H1 (cell line): ENCODE data around the gene ARMS2. TPM values are rescaled to one million over a fixed set of nuclear protein-coding genes. Genes with fewer than 3 reads are reported as not detected.

ENCODE experiments used
- ASH2L ChIP-seq: fragments of 200-600, 300-600 bp; sonication (generic); IDR thresholded peaks from one replicate; pipeline ENCODE4 v1.7.1; 2017; ENCODE audit warnings: low read length
- BACH1 ChIP-seq: IDR thresholded peaks from 2 replicates; pipeline ENCODE4 v1.6.1; 2012; ENCODE audit warnings: low read length, improper control_type of control experiment
- BRCA1 ChIP-seq: IDR thresholded peaks from 2 replicates; pipeline ENCODE4 v1.6.1; 2012; ENCODE audit warnings: low read depth, low read length, improper control_type of control experiment
- CBX5 ChIP-seq: fragments of 300-800, 300-1000 bp; sonication (generic); IDR thresholded peaks from 2 replicates; pipeline ENCODE4 v1.7.1; 2016; ENCODE audit warnings: antibody characterized with exemption, low read length, low read depth
- JUN ChIP-seq: IDR thresholded peaks from 2 replicates; pipeline ENCODE4 v1.6.1; 2011; ENCODE audit warnings: low read depth, mild to moderate bottlenecking, improper control_type of control experiment, low read length
- KDM4A ChIP-seq: IDR thresholded peaks from one replicate; pipeline ENCODE4 v1.7.1; 2012; ENCODE audit warnings: low read depth, mild to moderate bottlenecking, moderate library complexity, low read length, inconsistent platforms; ENCODE audit not compliant: severe bottlenecking
- KDM5A ChIP-seq: fragments of 200-600 bp; IDR thresholded peaks from 2 replicates; pipeline ENCODE4 v1.7.1; 2012; ENCODE audit warnings: mild to moderate bottlenecking, low read length, inconsistent platforms, mixed read lengths
- SIN3A ChIP-seq, 2 experiments: IDR thresholded peaks in 1 of 2; conservative IDR thresholded peaks in 1 of 2; 2 replicates each; pipeline ENCODE4 v1.6.1; 2011 to 2012; ENCODE audit warnings: low read length in 2 of 2, improper control_type of control experiment in 1 of 2, low read depth in 1 of 2, mild to moderate bottlenecking in 1 of 2
- SIRT6 ChIP-seq: IDR thresholded peaks from one replicate; pipeline ENCODE4 v1.7.1; 2012; ENCODE audit warnings: low read length, inconsistent platforms
- TAF7 ChIP-seq: optimal IDR thresholded peaks from 2 replicates; pipeline ENCODE3; 2011; ENCODE audit warnings: low read depth, mild to moderate bottlenecking, inconsistent platforms, low read length, moderate library complexity, borderline replicate concordance
- ZNF274 ChIP-seq: IDR thresholded peaks from 2 replicates; pipeline ENCODE4 v1.7.0; 2012; ENCODE audit warnings: low read length, borderline replicate concordance; ENCODE audit errors: extremely low read depth
- polyA plus RNA-seq, 7 experiments: library from polyadenylated mRNA; depleted of rRNA in 3 of 7; stranded (reverse) in 5 of 7; unstranded in 2 of 7; fragments of >200 nt in 5 of 7; fragments of 200-250 nt in 2 of 7; gene quantifications; 1 replicate in 5 of 7; 2 replicates in 1 of 7; 4 replicates in 1 of 7; pipeline versions ENCODE4 v1.2.1 to v1.2.3, GENCODE V29; 2011 to 2013; ENCODE audit warnings: missing spikeins in 2 of 7, mixed read lengths in 2 of 7
- total RNA-seq: library from RNA; stranded (reverse); fragmentation: NEBNext Ultra II Directional; extraction: Animal tissue kit (Norgen Biotek cat#: 25700); gene quantifications from 2 replicates; pipeline ENCODE4 v1.2.1, GENCODE V29; 2021
- TF ChIP-seq, protein P1 (sequence below): IDR thresholded peaks from 2 replicates; pipeline ENCODE4 v1.6.1; 2012; ENCODE audit warnings: inconsistent platforms

ARMS2 gene
- total and polyA plus RNA-seq, 2 of the 8 experiments (the other 6 are each of a cell fraction or from before 2014, with no cell fraction given) = not detected

DNA sequence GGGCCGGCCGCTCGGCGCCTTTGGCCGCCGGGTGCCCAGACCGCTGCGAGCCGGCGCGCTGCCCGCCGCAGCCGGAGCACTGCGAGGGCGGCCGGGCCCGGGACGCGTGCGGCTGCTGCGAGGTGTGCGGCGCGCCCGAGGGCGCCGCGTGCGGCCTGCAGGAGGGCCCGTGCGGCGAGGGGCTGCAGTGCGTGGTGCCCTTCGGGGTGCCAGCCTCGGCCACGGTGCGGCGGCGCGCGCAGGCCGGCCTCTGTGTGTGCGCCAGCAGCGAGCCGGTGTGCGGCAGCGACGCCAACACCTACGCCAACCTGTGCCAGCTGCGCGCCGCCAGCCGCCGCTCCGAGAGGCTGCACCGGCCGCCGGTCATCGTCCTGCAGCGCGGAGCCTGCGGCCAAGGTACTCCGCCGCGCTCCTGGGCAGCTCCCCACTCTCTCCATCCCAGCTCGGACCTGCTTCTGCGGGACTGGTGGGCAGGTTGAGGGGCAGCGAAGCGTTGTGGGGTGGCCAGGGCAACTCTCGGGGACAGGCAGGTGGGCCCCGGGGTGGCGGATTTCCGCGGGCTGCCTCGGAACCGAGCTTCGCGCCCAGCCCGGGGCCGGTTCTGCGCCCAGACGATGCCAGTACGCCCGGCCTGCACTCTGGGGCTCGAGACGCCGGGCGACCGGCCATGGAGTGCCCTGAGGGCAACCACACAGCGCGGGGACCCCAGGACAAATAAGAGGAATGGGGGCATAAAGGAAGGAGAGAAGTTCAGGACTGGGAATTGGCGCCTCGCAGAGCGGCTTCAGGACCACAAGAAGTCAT, 7.5 kb downstream of the ARMS2 start (continued):
- no peak for TF ChIP-seq ASH2L
- no peak for TF ChIP-seq BRCA1
- TF ChIP-seq SIRT6 = no peak
- TF ChIP-seq SIN3A (conservative IDR thresholded peaks at IDR 0.05 in 1 of 2, IDR thresholded peaks at IDR 0.05 in 1 of 2; ENCODE audit: low read depth in 1 of 2, low read length in 2 of 2) = 0 out of 4 replicates have a peak, but pooled peaks of 1 of the 2 experiments have one; percentile 13
- TF ChIP-seq CBX5 = no peak
- TF ChIP-seq TAF7 = no peak
- TF ChIP-seq JUN = no peak
- TF ChIP-seq KDM4A = peak; percentile 62
- no peak for TF ChIP-seq KDM5A
- TF ChIP-seq ZNF274 = no peak
- TF ChIP-seq, protein P1, sequence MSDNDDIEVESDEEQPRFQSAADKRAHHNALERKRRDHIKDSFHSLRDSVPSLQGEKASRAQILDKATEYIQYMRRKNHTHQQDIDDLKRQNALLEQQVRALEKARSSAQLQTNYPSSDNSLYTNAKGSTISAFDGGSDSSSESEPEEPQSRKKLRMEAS = peak; percentile 25
- TF ChIP-seq BACH1 = no peak
